ENCODE data around the gene IBTK.
"Not testable (repeated sequence)": the region's sequence is repeated elsewhere in the genome, so short reads cannot be mapped to it uniquely, and the experiment has no call there.

IBTK gene, protein sequence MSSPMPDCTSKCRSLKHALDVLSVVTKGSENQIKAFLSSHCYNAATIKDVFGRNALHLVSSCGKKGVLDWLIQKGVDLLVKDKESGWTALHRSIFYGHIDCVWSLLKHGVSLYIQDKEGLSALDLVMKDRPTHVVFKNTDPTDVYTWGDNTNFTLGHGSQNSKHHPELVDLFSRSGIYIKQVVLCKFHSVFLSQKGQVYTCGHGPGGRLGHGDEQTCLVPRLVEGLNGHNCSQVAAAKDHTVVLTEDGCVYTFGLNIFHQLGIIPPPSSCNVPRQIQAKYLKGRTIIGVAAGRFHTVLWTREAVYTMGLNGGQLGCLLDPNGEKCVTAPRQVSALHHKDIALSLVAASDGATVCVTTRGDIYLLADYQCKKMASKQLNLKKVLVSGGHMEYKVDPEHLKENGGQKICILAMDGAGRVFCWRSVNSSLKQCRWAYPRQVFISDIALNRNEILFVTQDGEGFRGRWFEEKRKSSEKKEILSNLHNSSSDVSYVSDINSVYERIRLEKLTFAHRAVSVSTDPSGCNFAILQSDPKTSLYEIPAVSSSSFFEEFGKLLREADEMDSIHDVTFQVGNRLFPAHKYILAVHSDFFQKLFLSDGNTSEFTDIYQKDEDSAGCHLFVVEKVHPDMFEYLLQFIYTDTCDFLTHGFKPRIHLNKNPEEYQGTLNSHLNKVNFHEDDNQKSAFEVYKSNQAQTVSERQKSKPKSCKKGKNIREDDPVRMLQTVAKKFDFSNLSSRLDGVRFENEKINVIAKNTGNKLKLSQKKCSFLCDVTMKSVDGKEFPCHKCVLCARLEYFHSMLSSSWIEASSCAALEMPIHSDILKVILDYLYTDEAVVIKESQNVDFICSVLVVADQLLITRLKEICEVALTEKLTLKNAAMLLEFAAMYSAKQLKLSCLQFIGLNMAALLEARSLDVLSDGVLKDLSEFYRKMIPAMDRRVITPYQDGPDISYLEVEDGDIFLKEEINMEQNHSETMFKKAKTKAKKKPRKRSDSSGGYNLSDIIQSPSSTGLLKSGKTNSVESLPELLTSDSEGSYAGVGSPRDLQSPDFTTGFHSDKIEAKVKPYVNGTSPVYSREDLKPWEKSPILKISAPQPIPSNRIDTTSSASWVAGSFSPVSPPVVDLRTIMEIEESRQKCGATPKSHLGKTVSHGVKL (N-terminal part only)

GRCh38 chr6:82247505-82248272 is at the start of gene IBTK:
Gene IBTK, minus strand, starts transcription at chr6:82247744. Its CDS starts 7,258 bp downstream, at chr6:82240486.
- TF ChIP-seq, protein P1, sequence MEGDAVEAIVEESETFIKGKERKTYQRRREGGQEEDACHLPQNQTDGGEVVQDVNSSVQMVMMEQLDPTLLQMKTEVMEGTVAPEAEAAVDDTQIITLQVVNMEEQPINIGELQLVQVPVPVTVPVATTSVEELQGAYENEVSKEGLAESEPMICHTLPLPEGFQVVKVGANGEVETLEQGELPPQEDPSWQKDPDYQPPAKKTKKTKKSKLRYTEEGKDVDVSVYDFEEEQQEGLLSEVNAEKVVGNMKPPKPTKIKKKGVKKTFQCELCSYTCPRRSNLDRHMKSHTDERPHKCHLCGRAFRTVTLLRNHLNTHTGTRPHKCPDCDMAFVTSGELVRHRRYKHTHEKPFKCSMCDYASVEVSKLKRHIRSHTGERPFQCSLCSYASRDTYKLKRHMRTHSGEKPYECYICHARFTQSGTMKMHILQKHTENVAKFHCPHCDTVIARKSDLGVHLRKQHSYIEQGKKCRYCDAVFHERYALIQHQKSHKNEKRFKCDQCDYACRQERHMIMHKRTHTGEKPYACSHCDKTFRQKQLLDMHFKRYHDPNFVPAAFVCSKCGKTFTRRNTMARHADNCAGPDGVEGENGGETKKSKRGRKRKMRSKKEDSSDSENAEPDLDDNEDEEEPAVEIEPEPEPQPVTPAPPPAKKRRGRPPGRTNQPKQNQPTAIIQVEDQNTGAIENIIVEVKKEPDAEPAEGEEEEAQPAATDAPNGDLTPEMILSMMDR (IDR thresholded peaks at IDR 0.05; ENCODE audit: borderline replicate concordance, control extremely low read depth, extremely low read depth, insufficient read depth, missing control alignments): no peak
- in situ Hi-C loops (cut with MboI; ENCODE audit: low sequenced_read_pairs, unreplicated experiment): no loop called here
- DNase-seq (ENCODE audit: low spot score): peak; percentile 95

DNA sequence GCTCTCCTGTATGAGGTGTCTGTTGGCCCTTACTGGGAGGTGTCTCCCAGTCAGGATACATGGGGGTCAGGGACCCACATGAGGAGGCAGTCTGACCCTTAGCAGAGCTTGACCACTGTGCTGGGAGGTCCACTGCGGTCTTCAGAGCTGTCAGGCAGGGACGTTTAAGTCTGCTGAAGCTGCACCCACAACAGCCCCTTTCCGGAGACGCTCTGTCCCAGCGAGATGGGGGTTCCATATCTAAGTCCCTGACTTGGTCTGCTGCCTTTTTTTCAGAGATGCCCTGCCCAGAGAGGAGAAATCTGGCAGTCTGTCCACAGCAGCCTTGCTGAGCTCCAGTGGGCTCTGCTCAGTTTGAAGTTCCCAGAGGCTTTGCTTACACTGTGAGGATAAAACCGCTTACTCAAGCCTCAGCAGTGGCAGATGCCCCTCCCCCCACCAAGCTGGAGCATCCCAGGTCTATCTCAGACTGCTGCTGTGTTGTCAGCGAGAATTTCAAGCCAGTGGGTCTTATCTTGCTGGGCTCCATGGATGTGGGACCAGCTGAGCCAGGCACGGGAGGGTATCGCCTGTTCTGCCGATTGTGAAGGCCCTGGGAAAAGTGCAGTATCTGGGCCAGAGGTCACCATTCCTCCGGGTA is 36.3 kb upstream of the IBTK start:
- TF ChIP-seq, protein P1 (IDR thresholded peaks at IDR 0.05; ENCODE audit: borderline replicate concordance, control extremely low read depth, extremely low read depth, insufficient read depth, missing control alignments): no peak
- no peak for DNase-seq (ENCODE audit: low spot score)
- in situ Hi-C loops (cut with MboI; ENCODE audit: low sequenced_read_pairs, unreplicated experiment): no loop called here

GRCh38 chr6:82281550-82281949 is 34.0 kb upstream of the IBTK start:
- DNase-seq (ENCODE audit: low spot score); in situ Hi-C loops (cut with MboI; ENCODE audit: low sequenced_read_pairs, unreplicated experiment): not testable (repeated sequence)

DNA sequence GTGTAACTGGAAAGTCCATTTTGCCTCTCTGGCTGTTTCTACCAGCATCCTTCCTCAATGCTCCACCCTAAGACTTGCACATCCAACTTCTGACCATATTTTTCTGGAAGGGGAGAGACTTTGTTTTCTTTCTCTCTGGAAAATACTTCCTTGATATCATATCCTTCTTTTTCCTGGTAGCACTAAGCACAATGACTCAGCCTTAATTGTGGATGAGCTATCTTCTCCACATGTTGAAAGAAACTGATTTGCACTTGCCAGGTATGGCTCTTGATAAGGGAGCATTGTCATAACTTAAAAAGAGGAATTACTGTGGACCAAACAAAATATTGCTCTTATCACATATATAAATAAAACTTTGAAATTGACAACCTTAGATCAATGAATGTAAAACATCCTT is 30.1 kb upstream of the IBTK start:
- in situ Hi-C loops (cut with MboI; ENCODE audit: low sequenced_read_pairs, unreplicated experiment): no loop called here
- no peak for DNase-seq (ENCODE audit: low spot score)
- TF ChIP-seq, protein P1 (IDR thresholded peaks at IDR 0.05; ENCODE audit: borderline replicate concordance, control extremely low read depth, extremely low read depth, insufficient read depth, missing control alignments): no peak

- in situ Hi-C loops (cut with MboI; ENCODE audit: low sequenced_read_pairs, unreplicated experiment): no loop called here
- DNase-seq (ENCODE audit: low spot score): no peak
- TF ChIP-seq, protein P1 (IDR thresholded peaks at IDR 0.05; ENCODE audit: borderline replicate concordance, control extremely low read depth, extremely low read depth, insufficient read depth, missing control alignments): no peak
These were observed 28.1 kb upstream of the IBTK start for GRCh38 chr6:82275686-82276085.

DNA sequence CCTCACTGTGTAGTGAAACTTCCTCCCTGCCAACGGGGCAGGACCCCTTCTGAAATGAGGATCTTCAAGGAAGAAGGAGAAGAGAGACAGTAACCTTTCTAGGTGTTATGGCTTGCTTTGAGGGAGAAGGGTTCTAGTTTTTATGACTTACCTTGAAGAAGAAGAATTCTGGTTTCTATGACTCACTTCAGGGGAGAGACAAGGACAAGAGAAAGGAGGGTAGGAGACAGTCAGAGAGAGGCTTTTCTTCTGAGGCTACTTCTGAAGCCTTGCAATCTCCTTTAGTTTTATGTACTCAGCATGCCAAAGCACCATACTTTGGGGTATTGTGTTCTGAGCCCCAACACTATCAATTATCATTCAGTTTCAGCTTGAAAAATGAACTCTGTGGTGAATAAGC is 25.8 kb upstream of the IBTK start:
- no peak for DNase-seq (ENCODE audit: low spot score)
- in situ Hi-C loops (cut with MboI; ENCODE audit: low sequenced_read_pairs, unreplicated experiment): loop anchor here (25.0 kb wide), 1 partner anchor 939 kb away; no protein-coding TSS in a partner anchor
- TF ChIP-seq, protein P1 (IDR thresholded peaks at IDR 0.05; ENCODE audit: borderline replicate concordance, control extremely low read depth, extremely low read depth, insufficient read depth, missing control alignments): no peak
